Stomach (tissue), 19 donors: ENCODE data around the gene SLFN12. TPM values are rescaled to one million over a fixed set of nuclear protein-coding genes. Genes with fewer than 3 reads are reported as not detected.
A peak's percentile ranks its signal among the peaks of the same experiment; 100 is the strongest.

Experiments
- DNase-seq, 2 donors: peaks; one replicate each; pipeline versions ENCODE4 v3.0.0 to v3.0.0-alpha.2; 2013 to 2019
- H3K27ac ChIP-seq, 5 donors: fragments of 200-600 bp in 4 of 5; sonication (generic) in 4 of 5; one replicate each; pipeline ENCODE4 v1.5.1; 2013 to 2019; ENCODE audit warnings: mild to moderate bottlenecking in 1 of 5, moderate library complexity in 1 of 5
- H3K27me3 ChIP-seq, 3 donors: fragments of 200-600 bp; sonication (generic); one replicate each; pipeline ENCODE4 v1.5.1; 2017 to 2019; ENCODE audit warnings: mixed run types in 1 of 3
- H3K36me3 ChIP-seq, 4 donors: fragments of 200-600 bp; sonication (generic); 1 replicate in 3 of 4; 2 replicates in 1 of 4; pipeline ENCODE4 v1.5.1; 2016 to 2019
- H3K4me1 ChIP-seq, 4 donors: fragments of 200-600 bp; sonication (generic); one replicate each; pipeline ENCODE4 v1.5.1; 2016 to 2019
- H3K4me3 ChIP-seq, 4 donors: fragments of 200-600 bp; sonication (generic) in 3 of 4; one replicate each; pipeline ENCODE4 v1.5.1; 2016 to 2019; ENCODE audit warnings: mild to moderate bottlenecking in 1 of 4
- H3K9me3 ChIP-seq, 4 donors: fragments of 200-600 bp; sonication (generic); one replicate each; pipeline ENCODE4 v1.5.1; 2016 to 2019
- CTCF ChIP-seq, 7 experiments: fragments of 450-650 bp in 4 of 7; fragments of 200-600 bp in 3 of 7; sonication (generic) in 3 of 7; IDR thresholded peaks; one replicate each; pipeline ENCODE4 v1.5.1; 2016 to 2019; ENCODE audit warnings: antibody characterized with exemption in 7 of 7, control low read depth in 2 of 7, mild to moderate bottlenecking in 1 of 7
- EP300 ChIP-seq: sonication (generic); formaldehyde crosslinking; IDR thresholded peaks from one replicate; pipeline ENCODE4 v1.6.1; 2017; ENCODE audit warnings: antibody characterized with exemption
- POLR2A ChIP-seq, 4 donors: fragments of 450-650 bp; IDR thresholded peaks; one replicate each; pipeline ENCODE4 v1.6.1; 2016; ENCODE audit warnings: antibody characterized with exemption in 4 of 4, control low read depth in 2 of 4, mild to moderate bottlenecking in 1 of 4, moderate library complexity in 1 of 4
- POLR2AphosphoS5 ChIP-seq, 3 donors: sonication (generic); formaldehyde crosslinking; IDR thresholded peaks; one replicate each; pipeline ENCODE4 v1.6.1; 2016; ENCODE audit warnings: antibody characterized with exemption in 3 of 3
- whole genome bisulfite sequencing, 5 donors: extraction: QIAGEN DNeasy Blood & Tissue Kit in 3 of 5; methylation state at CpG; one replicate each; pipeline versions ENCODE4 v1.1.5 to v1.1.7; 2013 to 2018; 5-methylcytosine and 5-hydroxymethylcytosine counted together
- intact Hi-C: fragments of 100-400 bp; cut with DNase I; formaldehyde crosslinking; loops from one replicate; pipeline ENCODE4 v1.15.1; 2023; ENCODE audit warnings: low total_unique reads
- long read RNA-seq, 10 donors: transcript quantifications; one replicate each; lab custom pipeline, GENCODE V29; 2026
- polyA plus RNA-seq, 3 donors: library from polyadenylated mRNA; stranded (reverse); fragments of 200-250 nt; gene quantifications; one replicate each; pipeline ENCODE4 v1.2.3, GENCODE V29; 2013
- total RNA-seq, 5 donors: library from RNA; depleted of rRNA; stranded (reverse); fragments of >200 nt; gene quantifications; one replicate each; pipeline versions ENCODE4 v1.1.0 to v1.2.3, GENCODE V29; 2014 to 2016
- donor health status: healthy with polysubstance abuse.
- donor health status: Bipolar disorder and iron deficiency.
- donor health status: healthy.

SLFN12 gene
- 100 to 1,000 TPM in 1 of 5 donors, 10 to 100 TPM in 2, 1 to 10 TPM in 2; 1.3 to 182 (median 14.3) TPM for total RNA-seq
- polyA plus RNA-seq, result 1 to 10 TPM in 2 of 3 donors, under 1 TPM in 1; 0.85 to 3.1 (median 2.9) TPM
- long read RNA-seq, donor 1, result 0 reads
- long read RNA-seq, donor 2, result 0 reads
- long read RNA-seq, donor 3, partial matches to known transcripts, result 0 of 1 reads
- long read RNA-seq, donor 3, other reads (novel, unspliced or antisense), result 0 of 1 reads
- long read RNA-seq, donor 4, result 0 reads
- long read RNA-seq, donor 5, partial matches to known transcripts, result 0 of 2 reads
- long read RNA-seq, donor 5, other reads (novel, unspliced or antisense), result 0 of 2 reads
- long read RNA-seq, donor 6, partial matches to known transcripts, result 0 of 2 reads
- long read RNA-seq, donor 6, other reads (novel, unspliced or antisense), result 0 of 2 reads
- long read RNA-seq, donor 7, result 0 reads
- long read RNA-seq, donor 8, result 0 reads
- long read RNA-seq, donor 9, result 0 reads
- long read RNA-seq, donor 10, result 0 reads

GRCh38 chr17:35432176-35433074 is at the start of gene SLFN12:
Gene SLFN12 (minus strand): TSS chr17:35432500. CDS start chr17:35423028, 9,472 bp downstream.
- DNase-seq, result peak; percentile 53 to 95
- Histone ChIP-seq H3K9me3 (no peaks in the 10 kb centered on the region), H3K4me3 (peak within 1 kb of the TSS; percentile 42 to 60 (median 55)), H3K27ac (peak within 1 kb of the TSS; percentile 69 to 91 (median 84)), H3K4me1 (peaks cover 10 to 26% (median 21%) of the 10 kb centered on the region in 4 donors), H3K27me3 (no peaks in the 10 kb centered on the region), H3K36me3 (no peaks in the 10 kb centered on the region)
- 5 to 39% (median 16%) methylated on average over 21 to 22 of the region's 22 CpGs for WGBS, 5 donors
- TF ChIP-seq POLR2A (IDR thresholded peaks at IDR 0.05) (no peak), CTCF (IDR thresholded peaks at IDR 0.05) (no peak), POLR2AphosphoS5 (IDR thresholded peaks at IDR 0.05) (peak in 1 of 3 donors; percentile 27), EP300 (no peak)
- intact Hi-C loops, result no loop called here

- peaks cover 0 to 41% (median 0%) of the 10 kb centered on the region in 3 donors for H3K27me3 ChIP-seq
- no peaks in the 10 kb centered on the region for H3K4me1 ChIP-seq
- no peak overlapping the region for H3K27ac ChIP-seq
- 65 to 72% (median 67%) methylated on average over 5 of the region's 5 CpGs for WGBS, 5 donors
- intact Hi-C loops, result no loop called here
- H3K4me3 ChIP-seq, result no peak overlapping the region
- peaks cover 0 to 30% (median 4%) of the 10 kb centered on the region in 4 donors for H3K9me3 ChIP-seq
- TF ChIP-seq CTCF (IDR thresholded peaks at IDR 0.05), result no peak
- no peak for TF ChIP-seq EP300
- no peak for TF ChIP-seq POLR2AphosphoS5 (IDR thresholded peaks at IDR 0.05)
- TF ChIP-seq POLR2A (IDR thresholded peaks at IDR 0.05), result no peak
- no peaks in the 10 kb centered on the region for H3K36me3 ChIP-seq
- DNase-seq, result no peak
Observed at GRCh38 chr17:35479271-35479670, 47.0 kb upstream of the SLFN12 start.

- H3K9me3 ChIP-seq, result peaks cover 0 to 32% (median 0%) of the 10 kb centered on the region in 4 donors
- no peaks in the 10 kb centered on the region for H3K36me3 ChIP-seq
- H3K27ac ChIP-seq, result no peak overlapping the region
- no peak for DNase-seq
- H3K27me3 ChIP-seq, result peaks cover 0 to 31% (median 0%) of the 10 kb centered on the region in 3 donors
- H3K4me1 ChIP-seq, result no peaks in the 10 kb centered on the region
- no peak overlapping the region for H3K4me3 ChIP-seq
- intact Hi-C loops, result no loop called here
- TF ChIP-seq CTCF (IDR thresholded peaks at IDR 0.05) (no peak), EP300 (no peak), POLR2AphosphoS5 (IDR thresholded peaks at IDR 0.05) (no peak), POLR2A (IDR thresholded peaks at IDR 0.05) (no peak)
- 70 to 76% (median 75%) methylated on average over 5 of the region's 5 CpGs for WGBS, 5 donors
Observed at GRCh38 chr17:35477248-35477647, 44.9 kb upstream of the SLFN12 start.

GRCh38 chr17:35476283-35476820 is 44.1 kb upstream of the SLFN12 start:
- TF ChIP-seq EP300, result no peak
- no peak for TF ChIP-seq CTCF (IDR thresholded peaks at IDR 0.05)
- no peak for TF ChIP-seq POLR2A (IDR thresholded peaks at IDR 0.05)
- intact Hi-C loops, result no loop called here

More at GRCh38 chr17:35476283-35476820, 44.1 kb upstream of the SLFN12 start:
- H3K27me3 ChIP-seq, result peaks cover 0 to 29% (median 0%) of the 10 kb centered on the region in 3 donors
- 50 to 75% (median 68%) methylated on average over 2 of the region's 2 CpGs for WGBS, 5 donors
- DNase-seq, result no peak
- H3K27ac ChIP-seq, result no peak overlapping the region
- no peak overlapping the region for H3K4me3 ChIP-seq
- H3K4me1 ChIP-seq, result no peaks in the 10 kb centered on the region
- no peaks in the 10 kb centered on the region for H3K36me3 ChIP-seq
- peaks cover 0 to 32% (median 0%) of the 10 kb centered on the region in 4 donors for H3K9me3 ChIP-seq
